Liver (tissue), 3 donors: ENCODE results near the gene WWOX.

Experiments
- CTCF ChIP-seq: fragments of 150-350 bp; IDR thresholded peaks from 2 replicates; pipeline ENCODE4 v1.5.1; 2017; ENCODE audit warnings: improper control_type of control experiment, low read depth, low read length; ENCODE audit not compliant: missing input control
- FOXA1 ChIP-seq: IDR thresholded peaks from 2 replicates; pipeline ENCODE4 v1.6.1; 2016; ENCODE audit warnings: antibody characterized with exemption
- MAX ChIP-seq: IDR thresholded peaks from 2 replicates; pipeline ENCODE4 v1.6.1; 2016; ENCODE audit warnings: antibody characterized with exemption
- REST ChIP-seq: IDR thresholded peaks from 2 replicates; pipeline ENCODE4 v1.6.1; 2016; ENCODE audit warnings: antibody characterized with exemption, mild to moderate bottlenecking
- RXRA ChIP-seq, 2 donors: IDR thresholded peaks; 2 replicates each; pipeline ENCODE4 v1.6.1; 2017 to 2018; ENCODE audit warnings: antibody characterized with exemption in 2 of 2, mild to moderate bottlenecking in 1 of 2
- YY1 ChIP-seq: IDR thresholded peaks from 2 replicates; pipeline ENCODE4 v1.6.1; 2016; ENCODE audit warnings: antibody characterized with exemption, mild to moderate bottlenecking
- donor health status: healthy.
- donor health status: healthy.

- TF ChIP-seq CTCF, result no peak
- no peak for TF ChIP-seq MAX
- TF ChIP-seq REST, result no peak
- no peak for TF ChIP-seq FOXA1
- no peak for TF ChIP-seq RXRA (IDR thresholded peaks at IDR 0.05)
- TF ChIP-seq YY1, result no peak
These were observed 30.7 kb downstream of the WWOX start for GRCh38 chr16:78130083-78130608.
